Dermis blood vessel endothelial cell (primary cell): Measurements from ENCODE around the gene SEC24D. TPM values are rescaled to one million over a fixed set of nuclear protein-coding genes. Genes with fewer than 3 reads are reported as not detected.

Experiments
- DNase-seq: peaks from one replicate; pipeline ENCODE4 v3.0.0; 2010
- total RNA-seq: library from RNA; depleted of rRNA; stranded (reverse); fragments of >200 nt; gene quantifications from 2 replicates; pipeline ENCODE4 v1.2.3, GENCODE V29; 2014

The SEC24D gene
- total RNA-seq, 1 donor from 2014 or later = 43.6 TPM

GRCh38 chr4:118746251-118746919 is 89.5 kb downstream of the SEC24D start:
- no peak for DNase-seq

- DNase-seq = peak; percentile 60
Observed at GRCh38 chr4:118745357-118745756, 90.6 kb downstream of the SEC24D start.

- peak; percentile 58 for DNase-seq
Observed at GRCh38 chr4:118743867-118744266, 92.1 kb downstream of the SEC24D start.

GRCh38 chr4:118742050-118742449 is 93.9 kb downstream of the SEC24D start:
- no peak for DNase-seq

- no peak for DNase-seq
Observed at GRCh38 chr4:118741301-118741855, 94.5 kb downstream of the SEC24D start.

GRCh38 chr4:118740869-118741268 is 95.1 kb downstream of the SEC24D start:
- DNase-seq = peak; percentile 47

GRCh38 chr4:118739022-118739713 is 96.8 kb downstream of the SEC24D start:
- DNase-seq = peak; percentile 12

- DNase-seq = no peak
Observed at GRCh38 chr4:118738090-118738489, 97.8 kb downstream of the SEC24D start.

- no peak for DNase-seq
Observed at GRCh38 chr4:118736900-118737299, 99.0 kb downstream of the SEC24D start.

- DNase-seq = no peak
Observed at GRCh38 chr4:118734491-118735205, 101.3 kb downstream of the SEC24D start.

GRCh38 chr4:118732591-118733330 is 103.2 kb downstream of the SEC24D start:
- DNase-seq = no peak

- no peak for DNase-seq
Observed at GRCh38 chr4:118730683-118731082, 105.2 kb downstream of the SEC24D start.

- peak; percentile 32 for DNase-seq
Observed at GRCh38 chr4:118729287-118730286, 106.3 kb downstream of the SEC24D start.

- no peak for DNase-seq
Observed at GRCh38 chr4:118727360-118727759, 108.6 kb downstream of the SEC24D start.

GRCh38 chr4:118723369-118723768 is 112.6 kb downstream of the SEC24D start:
- no peak for DNase-seq

- DNase-seq = no peak
Observed at GRCh38 chr4:118721752-118722151, 114.2 kb downstream of the SEC24D start.

- DNase-seq = no peak
Observed at GRCh38 chr4:118718511-118719170, 117.3 kb downstream of the SEC24D start.

- no peak for DNase-seq
Observed at GRCh38 chr4:118716304-118716703, 119.6 kb downstream of the SEC24D start.

GRCh38 chr4:118714682-118715081 is 121.2 kb downstream of the SEC24D start:
- no peak for DNase-seq

GRCh38 chr4:118712872-118713271 is 123.1 kb downstream of the SEC24D start:
- no peak for DNase-seq

- no peak for DNase-seq
Observed at GRCh38 chr4:118711052-118711451, 124.9 kb downstream of the SEC24D start.
